Endodermal cell (in vitro differentiated cells): ENCODE data around the gene PATE4. TPM values are rescaled to one million over a fixed set of nuclear protein-coding genes. Genes with fewer than 3 reads are reported as not detected.
"Not testable (repeated sequence)": the region's sequence is repeated elsewhere in the genome, so short reads cannot be mapped to it uniquely, and the experiment has no call there.

Experiments
- DNase-seq: peaks from one replicate; pipeline ENCODE4 v3.0.0-alpha.2; 2017
- H3K27ac ChIP-seq: 2 replicates; pipeline ENCODE4 v1.5.1; 2013; ENCODE audit warnings: mild to moderate bottlenecking, low read depth, low read length, moderate library complexity
- H3K27me3 ChIP-seq: 2 replicates; pipeline ENCODE4 v1.6.1; 2013; ENCODE audit warnings: mild to moderate bottlenecking, low read length, moderate library complexity; ENCODE audit not compliant: insufficient read depth, control insufficient read depth, poor library complexity, severe bottlenecking
- H3K36me3 ChIP-seq: 2 replicates; pipeline ENCODE4 v1.7.0; 2013; ENCODE audit warnings: mild to moderate bottlenecking, low read length, moderate library complexity; ENCODE audit not compliant: control insufficient read depth, insufficient read depth
- H3K4me1 ChIP-seq: one replicate; pipeline ENCODE4 v1.7.0; 2013; ENCODE audit warnings: low read length; ENCODE audit not compliant: control insufficient read depth, insufficient read depth
- H3K4me3 ChIP-seq: 2 replicates; pipeline ENCODE4 v1.5.1; 2013; ENCODE audit warnings: mild to moderate bottlenecking, low read length, moderate library complexity
- H3K9ac ChIP-seq: 2 replicates; pipeline ENCODE4 v1.6.1; 2013; ENCODE audit warnings: mild to moderate bottlenecking, low read length, moderate library complexity; ENCODE audit not compliant: poor library complexity, severe bottlenecking; ENCODE audit errors: extremely low read depth
- H3K9me3 ChIP-seq: 2 replicates; pipeline ENCODE4 v1.6.1; 2013; ENCODE audit warnings: mild to moderate bottlenecking, low read length, moderate library complexity; ENCODE audit not compliant: control insufficient read depth
- H3K27ac Mint-ChIP-seq: 2 replicates; pipeline ENCODE4 v1.8.0; 2020; ENCODE audit warnings: mixed read lengths
- H3K27me3 Mint-ChIP-seq: 2 replicates; pipeline ENCODE4 v1.8.0; 2021; ENCODE audit warnings: mild to moderate bottlenecking, mixed read lengths; ENCODE audit not compliant: insufficient read depth
- H3K36me3 Mint-ChIP-seq: 2 replicates; pipeline ENCODE4 v1.8.0; 2020; ENCODE audit warnings: low read depth, mixed read lengths
- H3K4me1 Mint-ChIP-seq: 2 replicates; pipeline ENCODE4 v1.8.0; 2020; ENCODE audit warnings: mixed read lengths
- H3K4me3 Mint-ChIP-seq: 2 replicates; pipeline ENCODE4 v1.8.0; 2020; ENCODE audit warnings: mild to moderate bottlenecking, moderate library complexity, mixed read lengths
- H3K9me3 Mint-ChIP-seq: 2 replicates; pipeline ENCODE4 v1.8.0; 2020; ENCODE audit warnings: mild to moderate bottlenecking, mixed read lengths
- CTCF ChIP-seq: fragments of 200-600 bp; sonication (generic); conservative IDR thresholded peaks from 2 replicates; pipeline ENCODE4 v1.5.0; 2021; ENCODE audit warnings: antibody characterized with exemption, mild to moderate bottlenecking
- WGBS, 2 experiments: methylation state at CpG; one replicate each; pipeline versions ENCODE4 v1.1.5 to v1.1.7; 2013; ENCODE audit warnings: missing lambda C conversion rate in 2 of 2, mixed read lengths in 1 of 2; ENCODE audit not compliant: insufficient coverage in 1 of 2, insufficient read length in 1 of 2; 5-methylcytosine and 5-hydroxymethylcytosine counted together
- total RNA-seq, 2 donors: library from RNA; stranded (reverse); fragmentation: NEBNext Ultra II Directional in 1 of 2; extraction: Animal tissue kit (Norgen Biotek cat#: 25700) in 1 of 2; gene quantifications; 2 replicates in 1 of 2; 3 replicates in 1 of 2; pipeline ENCODE4 v1.2.1, GENCODE V29; 2021

The PATE4 gene
- total RNA-seq, 2 donors from 2014 or later: not detected

GRCh38 chr11:125842321-125842948, 9.3 kb downstream of the PATE4 start:
- DNase-seq: peak; percentile 49
- Histone ChIP-seq H3K27ac (no peak overlapping the region), H3K4me1 (no peaks in the 10 kb centered on the region), H3K4me3 (no peak overlapping the region), H3K9me3 (peaks cover 24% of the 10 kb centered on the region), H3K27me3 (no peaks in the 10 kb centered on the region), H3K36me3 (no peaks in the 10 kb centered on the region), H3K9ac (no peak overlapping the region)
- no peaks in the 10 kb centered on the region for H3K36me3 Mint-ChIP-seq
- peak; percentile 31 for TF ChIP-seq CTCF
- H3K9me3 Mint-ChIP-seq: peaks cover 28% of the 10 kb centered on the region
- H3K4me3 Mint-ChIP-seq: no peak overlapping the region
- no peak overlapping the region for H3K27ac Mint-ChIP-seq
- peaks cover 2% of the 10 kb centered on the region for H3K27me3 Mint-ChIP-seq
- no peaks in the 10 kb centered on the region for H3K4me1 Mint-ChIP-seq
- WGBS, 2 experiments: 67 to 75% methylated on average over 1 to 2 of the region's 3 CpGs

GRCh38 chr11:125846188-125846587, 13.1 kb downstream of the PATE4 start:
- H3K9me3 Mint-ChIP-seq: peaks cover 32% of the 10 kb centered on the region
- Histone ChIP-seq H3K4me1 (no peaks in the 10 kb centered on the region), H3K27me3 (no peaks in the 10 kb centered on the region), H3K36me3 (no peaks in the 10 kb centered on the region), H3K9me3 (peaks cover 26% of the 10 kb centered on the region), H3K27ac (no peak overlapping the region), H3K4me3 (no peak overlapping the region), H3K9ac (no peak overlapping the region)
- TF ChIP-seq CTCF: no peak
- no peak overlapping the region for H3K4me3 Mint-ChIP-seq
- H3K27ac Mint-ChIP-seq: no peak overlapping the region
- no peaks in the 10 kb centered on the region for H3K36me3 Mint-ChIP-seq
- H3K4me1 Mint-ChIP-seq: no peaks in the 10 kb centered on the region
- H3K27me3 Mint-ChIP-seq: no peaks in the 10 kb centered on the region
- no peak for DNase-seq

GRCh38 chr11:125857670-125858069, 24.6 kb downstream of the PATE4 start:
- 79 to 82% methylated on average over 6 to 9 of the region's 9 CpGs for WGBS, 2 experiments
- H3K9me3 Mint-ChIP-seq: peaks cover 64% of the 10 kb centered on the region

GRCh38 chr11:125862786-125863185, 29.7 kb downstream of the PATE4 start:
- H3K4me3 ChIP-seq, DNase-seq, H3K4me1 Mint-ChIP-seq, H3K9ac ChIP-seq, H3K4me1 ChIP-seq, H3K36me3 Mint-ChIP-seq, H3K27ac Mint-ChIP-seq, H3K27me3 ChIP-seq, H3K36me3 ChIP-seq, H3K9me3 ChIP-seq, H3K27me3 Mint-ChIP-seq, H3K27ac ChIP-seq, H3K4me3 Mint-ChIP-seq: not testable (repeated sequence)
- peaks cover 50% of the 10 kb centered on the region for H3K9me3 Mint-ChIP-seq
- WGBS, 2 experiments: 94% methylated on average over 18 of the region's 33 CpGs; no CpG with 5 or more reads in 1 of the 2 experiments

More at GRCh38 chr11:125857670-125858069, 24.6 kb downstream of the PATE4 start:
- not testable (repeated sequence) for H3K4me1 ChIP-seq, H3K27me3 Mint-ChIP-seq, H3K27me3 ChIP-seq, H3K36me3 Mint-ChIP-seq, H3K9ac ChIP-seq, H3K27ac ChIP-seq, H3K27ac Mint-ChIP-seq, DNase-seq, H3K4me3 ChIP-seq, H3K4me1 Mint-ChIP-seq, H3K36me3 ChIP-seq, H3K9me3 ChIP-seq, H3K4me3 Mint-ChIP-seq

GRCh38 chr11:125865354-125865753, 32.2 kb downstream of the PATE4 start:
- H3K4me1 Mint-ChIP-seq, H3K9ac ChIP-seq, H3K4me3 Mint-ChIP-seq, H3K9me3 ChIP-seq, DNase-seq, H3K4me1 ChIP-seq, H3K36me3 ChIP-seq, H3K36me3 Mint-ChIP-seq, H3K27me3 ChIP-seq, H3K4me3 ChIP-seq, H3K27ac Mint-ChIP-seq, H3K27me3 Mint-ChIP-seq, H3K27ac ChIP-seq: not testable (repeated sequence)
- H3K9me3 Mint-ChIP-seq: peaks cover 28% of the 10 kb centered on the region
- WGBS, 2 experiments: 95 to 96% methylated on average over 3 of the region's 4 CpGs
